Prostate gland (tissue), 2 donors: ENCODE data around the gene CACNA2D1. TPM values are rescaled to one million over a fixed set of nuclear protein-coding genes. Genes with fewer than 3 reads are reported as not detected.

ENCODE experiments used
- DNase-seq: peaks from one replicate; pipeline ENCODE4 v3.0.0-alpha.2; 2019; ENCODE audit warnings: low spot score
- H3K27ac ChIP-seq, 2 donors: fragments of 200-600 bp; sonication (generic); 2 replicates each; pipeline ENCODE4 v1.5.1; 2017 to 2019
- H3K27me3 ChIP-seq: fragments of 200-600 bp; sonication (generic); replicated peaks from 2 replicates; pipeline ENCODE4 v1.5.1; 2019; ENCODE audit not compliant: insufficient read depth
- H3K36me3 ChIP-seq, 2 donors: fragments of 200-600 bp; sonication (generic); 1 replicate in 1 of 2; 2 replicates in 1 of 2; pipeline versions ENCODE4 v1.5.1 to v1.8.1; 2017 to 2019
- H3K4me1 ChIP-seq: fragments of 200-600 bp; sonication (generic); replicated peaks from 2 replicates; pipeline ENCODE4 v1.5.1; 2019
- H3K4me3 ChIP-seq, 2 donors: fragments of 200-600 bp; sonication (generic); 2 replicates each; pipeline ENCODE4 v1.5.1; 2017 to 2019
- H3K9me3 ChIP-seq: fragments of 200-600 bp; sonication (generic); 2 replicates; pipeline ENCODE4 v1.5.1; 2017
- POLR2A ChIP-seq: fragments of 450-650 bp; IDR thresholded peaks from one replicate; pipeline ENCODE4 v1.6.1; 2016; ENCODE audit warnings: antibody characterized with exemption, mild to moderate bottlenecking
- POLR2AphosphoS5 ChIP-seq: sonication (generic); formaldehyde crosslinking; IDR thresholded peaks from one replicate; pipeline ENCODE4 v1.6.1; 2017; ENCODE audit warnings: antibody characterized with exemption
- WGBS: methylation state at CpG from one replicate; pipeline ENCODE4 v1.1.5; 2018; 5-methylcytosine and 5-hydroxymethylcytosine counted together
- intact Hi-C: fragments of 100-400 bp; cut with DNase I; formaldehyde crosslinking; loops from one replicate; pipeline ENCODE4 v1.14.2; 2022
- total RNA-seq, 2 donors: library from RNA; depleted of rRNA; stranded (reverse); fragments of >200 nt; gene quantifications; one replicate each; pipeline ENCODE4 v1.1.0, GENCODE V29; 2016
- TF ChIP-seq, protein P1 (sequence below), 4 experiments: fragments of 200-600 bp in 2 of 4; fragments of 450-650 bp in 2 of 4; sonication (generic) in 2 of 4; IDR thresholded peaks; 1 replicate in 3 of 4; 2 replicates in 1 of 4; pipeline ENCODE4 v1.5.1; 2016 to 2019; ENCODE audit warnings: antibody characterized with exemption in 4 of 4, mild to moderate bottlenecking in 2 of 4, moderate library complexity in 2 of 4

CACNA2D1 gene
- total RNA-seq, 2 donors from 2014 or later, result 16.9 to 24.4 TPM

GRCh38 chr7:82293467-82293866 is 150.1 kb downstream of the CACNA2D1 start:
- intact Hi-C loops, result no loop called here
- H3K36me3 ChIP-seq, result no peaks in the 10 kb centered on the region
- no peaks in the 10 kb centered on the region for H3K9me3 ChIP-seq
- no peaks in the 10 kb centered on the region for H3K4me1 ChIP-seq
- H3K27me3 ChIP-seq, result no peaks in the 10 kb centered on the region
- TF ChIP-seq POLR2A (no peak), POLR2AphosphoS5 (no peak)
- TF ChIP-seq, protein P1, sequence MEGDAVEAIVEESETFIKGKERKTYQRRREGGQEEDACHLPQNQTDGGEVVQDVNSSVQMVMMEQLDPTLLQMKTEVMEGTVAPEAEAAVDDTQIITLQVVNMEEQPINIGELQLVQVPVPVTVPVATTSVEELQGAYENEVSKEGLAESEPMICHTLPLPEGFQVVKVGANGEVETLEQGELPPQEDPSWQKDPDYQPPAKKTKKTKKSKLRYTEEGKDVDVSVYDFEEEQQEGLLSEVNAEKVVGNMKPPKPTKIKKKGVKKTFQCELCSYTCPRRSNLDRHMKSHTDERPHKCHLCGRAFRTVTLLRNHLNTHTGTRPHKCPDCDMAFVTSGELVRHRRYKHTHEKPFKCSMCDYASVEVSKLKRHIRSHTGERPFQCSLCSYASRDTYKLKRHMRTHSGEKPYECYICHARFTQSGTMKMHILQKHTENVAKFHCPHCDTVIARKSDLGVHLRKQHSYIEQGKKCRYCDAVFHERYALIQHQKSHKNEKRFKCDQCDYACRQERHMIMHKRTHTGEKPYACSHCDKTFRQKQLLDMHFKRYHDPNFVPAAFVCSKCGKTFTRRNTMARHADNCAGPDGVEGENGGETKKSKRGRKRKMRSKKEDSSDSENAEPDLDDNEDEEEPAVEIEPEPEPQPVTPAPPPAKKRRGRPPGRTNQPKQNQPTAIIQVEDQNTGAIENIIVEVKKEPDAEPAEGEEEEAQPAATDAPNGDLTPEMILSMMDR (IDR thresholded peaks at IDR 0.05), result no peak
- WGBS, result 85% methylated on average over 1 of the region's 1 CpG
- no peak overlapping the region for H3K27ac ChIP-seq
- no peak for DNase-seq
- no peak overlapping the region for H3K4me3 ChIP-seq

DNA sequence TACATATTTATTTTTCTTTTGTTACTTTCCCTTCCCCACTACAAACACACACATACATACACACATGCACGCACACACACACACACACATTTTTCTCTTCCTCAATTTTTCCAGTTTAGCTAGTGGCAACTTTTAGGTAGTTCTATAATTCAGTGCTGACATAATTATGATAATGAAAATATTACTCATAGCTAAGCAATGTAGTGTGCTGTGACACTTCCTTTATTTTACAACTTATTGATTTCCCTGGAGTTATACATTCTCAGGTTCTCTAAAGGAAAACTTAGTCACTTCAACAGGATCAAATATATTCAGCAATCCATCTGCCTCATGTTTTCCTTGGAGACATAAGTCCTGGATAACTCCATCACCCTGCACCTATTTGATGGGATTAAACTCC is 151.6 kb downstream of the CACNA2D1 start:
- H3K4me3 ChIP-seq, result no peak overlapping the region
- no peaks in the 10 kb centered on the region for H3K4me1 ChIP-seq
- WGBS, result 98% methylated on average over 1 of the region's 1 CpG
- DNase-seq, result no peak
- intact Hi-C loops, result no loop called here
- H3K9me3 ChIP-seq, result no peaks in the 10 kb centered on the region
- TF ChIP-seq POLR2AphosphoS5 (no peak), POLR2A (no peak)
- TF ChIP-seq, protein P1 (IDR thresholded peaks at IDR 0.05), result no peak
- H3K27me3 ChIP-seq, result no peaks in the 10 kb centered on the region
- H3K36me3 ChIP-seq, result no peaks in the 10 kb centered on the region
- no peak overlapping the region for H3K27ac ChIP-seq

DNA sequence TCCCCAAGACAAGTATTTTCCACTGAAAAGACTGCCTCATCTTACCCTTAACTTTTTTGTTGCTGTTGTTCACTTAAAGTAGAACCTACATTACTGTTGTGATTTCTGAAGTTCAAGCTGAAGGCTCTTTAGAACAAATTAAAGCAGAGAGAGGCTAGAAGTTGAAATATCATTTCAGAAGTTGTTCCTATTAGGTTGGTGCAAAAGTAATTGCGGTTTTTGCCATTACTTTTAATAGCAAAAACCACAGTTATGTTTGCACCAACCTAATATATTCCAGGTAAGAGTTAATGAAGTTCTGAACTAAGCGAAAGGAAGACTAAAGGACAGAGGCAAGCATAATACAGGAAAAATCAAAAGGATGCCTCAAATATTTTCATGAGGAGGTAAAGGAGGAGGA is 153.7 kb downstream of the CACNA2D1 start:
- Histone ChIP-seq H3K36me3 (no peaks in the 10 kb centered on the region), H3K27me3 (no peaks in the 10 kb centered on the region), H3K27ac (no peak overlapping the region), H3K4me3 (no peak overlapping the region), H3K4me1 (no peaks in the 10 kb centered on the region), H3K9me3 (no peaks in the 10 kb centered on the region)
- TF ChIP-seq POLR2A, result no peak
- DNase-seq, result no peak
- intact Hi-C loops, result no loop called here
- 74% methylated on average over 2 of the region's 2 CpGs for WGBS

- TF ChIP-seq POLR2AphosphoS5 (no peak), POLR2A (no peak)
- TF ChIP-seq, protein P1 (IDR thresholded peaks at IDR 0.05), result no peak
- DNase-seq, result no peak
- Histone ChIP-seq H3K27ac (no peak overlapping the region), H3K36me3 (no peaks in the 10 kb centered on the region), H3K27me3 (no peaks in the 10 kb centered on the region), H3K4me3 (no peak overlapping the region), H3K4me1 (no peaks in the 10 kb centered on the region), H3K9me3 (no peaks in the 10 kb centered on the region)
- 79% methylated on average over 2 of the region's 2 CpGs for WGBS
- intact Hi-C loops, result no loop called here
These were observed 154.4 kb downstream of the CACNA2D1 start for GRCh38 chr7:82289152-82289535.

DNA sequence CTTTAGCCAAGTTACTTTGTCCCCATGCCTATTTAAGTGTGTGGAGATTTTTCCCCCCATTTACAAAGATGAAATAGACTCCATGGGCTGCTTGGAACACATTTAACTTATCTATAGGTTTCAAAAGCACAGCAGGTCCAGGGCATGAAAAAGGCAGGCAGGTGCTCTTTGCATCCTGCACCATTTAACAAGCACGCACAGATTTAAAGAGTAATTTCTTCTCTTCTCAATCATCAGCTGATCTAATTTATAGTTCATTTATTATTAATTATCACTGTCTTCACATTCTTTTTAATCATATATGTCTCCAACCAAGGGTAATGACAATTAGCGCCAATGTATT is 156.8 kb downstream of the CACNA2D1 start:
- Histone ChIP-seq H3K36me3 (no peaks in the 10 kb centered on the region), H3K4me1 (no peaks in the 10 kb centered on the region), H3K9me3 (no peaks in the 10 kb centered on the region), H3K27ac (no peak overlapping the region), H3K27me3 (no peaks in the 10 kb centered on the region), H3K4me3 (no peak overlapping the region)
- no peak for DNase-seq
- intact Hi-C loops, result no loop called here
- WGBS, result 92% methylated on average over 2 of the region's 2 CpGs
- TF ChIP-seq, protein P1 (IDR thresholded peaks at IDR 0.05), result no peak
- TF ChIP-seq POLR2AphosphoS5 (no peak), POLR2A (no peak)
